ENCODE results near the gene SCAMP4.

The SCAMP4 gene

GRCh38 chr19:1908364-1908678, 3.1 kb downstream of the SCAMP4 start:
- no peak for TF ChIP-seq CTCF (IDR thresholded peaks at IDR 0.05; ENCODE audit: control insufficient read depth, insufficient read depth, low read depth, low read length, missing control alignments)
- H3K4me3 ChIP-seq (ENCODE audit: control insufficient read depth, low read depth, low read length), result no peak overlapping the region
- no peak for DNase-seq (ENCODE audit: low read depth)

GRCh38 chr19:1909761-1910080, 4.5 kb downstream of the SCAMP4 start:
- TF ChIP-seq CTCF (IDR thresholded peaks at IDR 0.05; ENCODE audit: control insufficient read depth, insufficient read depth, low read depth, low read length, missing control alignments), result no peak
- DNase-seq (ENCODE audit: low read depth), result no peak
- no peak overlapping the region for H3K4me3 ChIP-seq (ENCODE audit: control insufficient read depth, low read depth, low read length)

- TF ChIP-seq CTCF (IDR thresholded peaks at IDR 0.05; ENCODE audit: control insufficient read depth, insufficient read depth, low read depth, low read length, missing control alignments), result no peak
- H3K4me3 ChIP-seq (ENCODE audit: control insufficient read depth, low read depth, low read length), result no peak overlapping the region
- DNase-seq (ENCODE audit: low read depth), result no peak
Measured at GRCh38 chr19:1910177-1910576, 5.0 kb downstream of the SCAMP4 start.

GRCh38 chr19:1911098-1911497, 5.9 kb downstream of the SCAMP4 start:
- TF ChIP-seq CTCF (IDR thresholded peaks at IDR 0.05; ENCODE audit: control insufficient read depth, insufficient read depth, low read depth, low read length, missing control alignments), result no peak
- H3K4me3 ChIP-seq (ENCODE audit: control insufficient read depth, low read depth, low read length), result no peak overlapping the region
- no peak for DNase-seq (ENCODE audit: low read depth)

- no peak for DNase-seq (ENCODE audit: low read depth)
- TF ChIP-seq CTCF (IDR thresholded peaks at IDR 0.05; ENCODE audit: control insufficient read depth, insufficient read depth, low read depth, low read length, missing control alignments), result no peak
- no peak overlapping the region for H3K4me3 ChIP-seq (ENCODE audit: control insufficient read depth, low read depth, low read length)
Measured at GRCh38 chr19:1911995-1912394, 6.8 kb downstream of the SCAMP4 start.

- DNase-seq (ENCODE audit: low read depth), result no peak
- TF ChIP-seq CTCF (IDR thresholded peaks at IDR 0.05; ENCODE audit: control insufficient read depth, insufficient read depth, low read depth, low read length, missing control alignments), result no peak
- no peak overlapping the region for H3K4me3 ChIP-seq (ENCODE audit: control insufficient read depth, low read depth, low read length)
Measured at GRCh38 chr19:1912760-1913505, 7.7 kb downstream of the SCAMP4 start.
